GM06990 (cell line): ENCODE results near the gene TMPRSS4.

Experiments used
- DNase-seq: peaks from one replicate; pipeline ENCODE4 v3.0.0-alpha.2; 2011; ENCODE audit not compliant: insufficient read length; ENCODE audit errors: extremely low read depth
- H3K27me3 ChIP-seq: replicated peaks from 2 replicates; pipeline ENCODE4 v1.6.0; 2011; ENCODE audit warnings: low read length; ENCODE audit not compliant: control insufficient read depth, insufficient read depth
- H3K36me3 ChIP-seq: 2 replicates; pipeline ENCODE4 v1.5.1; 2011; ENCODE audit warnings: low read length; ENCODE audit not compliant: control insufficient read depth, insufficient read depth
- H3K4me3 ChIP-seq: replicated peaks from 2 replicates; pipeline ENCODE4 v1.5.1; 2011; ENCODE audit warnings: low read depth, mild to moderate bottlenecking, control low read depth, low read length
- CTCF ChIP-seq: IDR thresholded peaks from 2 replicates; pipeline ENCODE4 v1.5.1; 2011; ENCODE audit warnings: low read length, control low read depth, mild to moderate bottlenecking, inconsistent platforms; ENCODE audit not compliant: insufficient read depth, poor library complexity, severe bottlenecking

TMPRSS4 gene

GRCh38 chr11:118167906-118168305 is 91.0 kb downstream of the TMPRSS4 start:
- no peak for TF ChIP-seq CTCF
- no peak overlapping the region for H3K4me3 ChIP-seq
- H3K27me3 ChIP-seq = peaks cover 4% of the 10 kb centered on the region
- DNase-seq = no peak
- no peaks in the 10 kb centered on the region for H3K36me3 ChIP-seq

- no peak for DNase-seq
- no peaks in the 10 kb centered on the region for H3K36me3 ChIP-seq
- no peak for TF ChIP-seq CTCF
- H3K4me3 ChIP-seq = no peak overlapping the region
- peaks cover 4% of the 10 kb centered on the region for H3K27me3 ChIP-seq
These were observed 91.4 kb downstream of the TMPRSS4 start for GRCh38 chr11:118168316-118168715.

- no peak for DNase-seq
- Histone ChIP-seq H3K36me3 (no peaks in the 10 kb centered on the region), H3K4me3 (no peak overlapping the region), H3K27me3 (peaks cover 4% of the 10 kb centered on the region)
- no peak for TF ChIP-seq CTCF
These were observed 91.9 kb downstream of the TMPRSS4 start for GRCh38 chr11:118168751-118169150.

GRCh38 chr11:118169300-118170140 is 92.6 kb downstream of the TMPRSS4 start:
- no peaks in the 10 kb centered on the region for H3K36me3 ChIP-seq
- DNase-seq = no peak
- H3K4me3 ChIP-seq = no peak overlapping the region
- H3K27me3 ChIP-seq = peaks cover 4% of the 10 kb centered on the region
- no peak for TF ChIP-seq CTCF

GRCh38 chr11:118170231-118170630 is 93.4 kb downstream of the TMPRSS4 start:
- H3K36me3 ChIP-seq = no peaks in the 10 kb centered on the region
- no peak for DNase-seq
- no peak overlapping the region for H3K4me3 ChIP-seq
- TF ChIP-seq CTCF = no peak
- peaks cover 4% of the 10 kb centered on the region for H3K27me3 ChIP-seq
